Rectal smooth muscle tissue (tissue), 1 donor: ENCODE results near the gene ZNF699.
A peak's percentile ranks its signal among the peaks of the same experiment; 100 is the strongest.

ENCODE experiments used
- H3K27ac ChIP-seq: one replicate; pipeline ENCODE4 v1.7.0; 2013; ENCODE audit warnings: low read depth, low read length, inconsistent platforms
- H3K27me3 ChIP-seq: one replicate; pipeline ENCODE4 v1.7.0; 2013; ENCODE audit warnings: low read length; ENCODE audit not compliant: control insufficient read depth, insufficient read depth
- H3K36me3 ChIP-seq: one replicate; pipeline ENCODE4 v1.7.0; 2013; ENCODE audit warnings: low read length; ENCODE audit not compliant: control insufficient read depth, insufficient read depth
- H3K4me1 ChIP-seq: one replicate; pipeline ENCODE4 v1.7.0; 2013; ENCODE audit warnings: low read length; ENCODE audit not compliant: control insufficient read depth, insufficient read depth
- H3K4me3 ChIP-seq: one replicate; pipeline ENCODE4 v1.7.0; 2013; ENCODE audit warnings: low read length
- H3K9ac ChIP-seq: one replicate; pipeline ENCODE4 v1.7.0; 2013; ENCODE audit warnings: low read length

ZNF699 gene

DNA sequence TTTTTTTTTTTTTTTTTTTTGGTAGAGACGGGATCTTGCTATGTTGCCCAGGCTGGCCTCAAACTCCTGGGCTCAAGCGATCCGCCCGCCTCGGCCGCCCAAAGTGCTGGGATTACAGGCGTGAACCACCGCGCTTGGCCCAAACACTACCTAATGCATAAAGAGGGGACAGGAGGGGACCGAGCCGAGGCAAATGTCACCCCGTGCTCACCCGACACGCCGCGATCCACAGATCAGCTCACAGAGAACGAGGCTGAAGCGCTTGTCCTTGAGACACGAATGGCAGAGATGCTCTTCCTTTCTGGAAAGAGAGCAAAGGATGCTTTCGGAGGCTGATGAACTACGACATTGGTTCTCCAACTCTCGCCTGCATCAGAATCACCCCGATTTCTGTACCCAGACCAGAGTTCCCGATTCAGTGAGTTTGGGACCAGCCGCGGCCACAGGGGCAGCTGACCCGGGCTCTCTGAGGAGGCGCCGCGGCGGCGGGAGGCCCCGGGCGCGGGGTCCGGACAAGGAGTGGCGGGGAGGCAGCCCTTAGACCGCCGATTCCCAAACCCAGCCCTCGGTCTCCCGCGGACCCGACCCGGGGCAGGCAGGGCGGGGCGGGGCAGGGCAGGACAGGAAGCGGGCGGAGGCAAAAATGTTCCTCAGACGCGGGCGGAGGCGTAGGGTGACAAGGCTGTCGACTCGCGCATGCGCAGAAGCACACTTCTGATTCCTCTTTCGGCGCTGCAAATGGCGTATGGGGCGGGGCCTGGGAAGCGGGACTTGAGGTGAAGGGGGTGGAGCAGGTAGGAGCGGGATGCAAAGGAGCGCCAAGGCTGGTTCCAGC lies at the start of gene ZNF699:
Gene ZNF699, minus strand, starts transcription at position 700 of the 835 bp plus-strand sequence. CDS start 4,719 bp downstream, outside the sequence.
- H3K4me1 ChIP-seq: peaks cover 7% of the 10 kb centered on the region
- H3K36me3 ChIP-seq: peaks cover under 1% of the 10 kb centered on the region
- peak within 1 kb of the TSS; percentile 43 for H3K9ac ChIP-seq
- H3K4me3 ChIP-seq: peak within 1 kb of the TSS; percentile 79
- peak within 1 kb of the TSS; percentile 89 for H3K27ac ChIP-seq
- no peaks in the 10 kb centered on the region for H3K27me3 ChIP-seq

GRCh38 chr19:9354651-9355050 lies 45.0 kb upstream of the ZNF699 start:
- Histone ChIP-seq H3K36me3 (peaks cover 7% of the 10 kb centered on the region), H3K9ac (no peak overlapping the region), H3K27ac (no peak overlapping the region), H3K4me1 (no peaks in the 10 kb centered on the region), H3K27me3 (no peaks in the 10 kb centered on the region), H3K4me3 (peak overlapping the region; percentile 8)

- H3K27me3 ChIP-seq: no peaks in the 10 kb centered on the region
- H3K9ac ChIP-seq: no peak overlapping the region
- H3K4me1 ChIP-seq: no peaks in the 10 kb centered on the region
- H3K36me3 ChIP-seq: peaks cover 9% of the 10 kb centered on the region
- no peak overlapping the region for H3K4me3 ChIP-seq
- no peak overlapping the region for H3K27ac ChIP-seq
Measured at GRCh38 chr19:9353011-9353410, 43.4 kb upstream of the ZNF699 start.

GRCh38 chr19:9352505-9352904 lies 42.9 kb upstream of the ZNF699 start:
- H3K4me3 ChIP-seq: no peak overlapping the region
- H3K36me3 ChIP-seq: peaks cover 9% of the 10 kb centered on the region
- H3K27ac ChIP-seq: no peak overlapping the region
- H3K9ac ChIP-seq: no peak overlapping the region
- no peaks in the 10 kb centered on the region for H3K27me3 ChIP-seq
- no peaks in the 10 kb centered on the region for H3K4me1 ChIP-seq

DNA sequence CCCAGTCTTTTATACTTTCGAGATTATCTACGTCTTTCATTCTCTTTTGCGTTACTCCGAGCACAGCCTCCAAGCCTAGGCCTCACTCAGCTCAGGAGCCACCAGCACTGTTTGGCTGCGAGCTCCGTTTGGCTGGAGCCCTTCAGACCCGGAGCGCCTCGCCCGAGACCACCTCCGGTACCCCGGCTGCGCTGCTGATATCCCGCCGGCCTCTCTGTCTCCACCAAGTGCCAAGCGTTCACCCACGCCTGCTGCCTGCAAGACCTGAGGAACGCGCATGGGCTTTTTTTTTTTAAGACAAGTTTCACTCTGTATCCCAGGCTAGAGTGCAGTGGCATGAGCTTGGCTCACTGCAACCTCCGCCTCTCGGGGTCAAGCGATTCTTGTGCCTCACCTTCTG lies 39.0 kb upstream of the ZNF699 start:
- Histone ChIP-seq H3K4me1 (no peaks in the 10 kb centered on the region), H3K4me3 (no peak overlapping the region), H3K27ac (no peak overlapping the region), H3K9ac (no peak overlapping the region), H3K27me3 (no peaks in the 10 kb centered on the region), H3K36me3 (peaks cover 15% of the 10 kb centered on the region)

DNA sequence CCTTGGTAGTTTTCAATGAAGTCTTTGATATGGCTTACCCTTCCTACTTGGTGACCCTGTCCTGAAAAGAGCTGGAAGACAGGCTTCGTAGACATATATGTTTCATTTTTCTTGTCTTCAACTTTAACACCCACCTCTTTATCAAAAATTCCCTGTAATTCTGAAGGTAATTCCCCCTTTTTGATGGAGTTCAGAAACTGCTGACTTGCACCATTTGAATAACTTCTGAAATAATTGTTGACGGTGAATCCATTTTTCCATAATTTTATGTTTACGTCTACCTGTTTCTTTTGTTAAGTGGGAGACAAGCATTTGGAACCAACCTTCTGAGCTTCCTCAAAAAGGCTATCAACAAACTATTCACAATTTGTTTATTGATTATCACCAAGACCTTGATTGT lies 38.6 kb upstream of the ZNF699 start:
- Histone ChIP-seq H3K27me3 (no peaks in the 10 kb centered on the region), H3K4me1 (no peaks in the 10 kb centered on the region), H3K4me3 (no peak overlapping the region), H3K27ac (no peak overlapping the region), H3K36me3 (peaks cover 16% of the 10 kb centered on the region), H3K9ac (no peak overlapping the region)

- Histone ChIP-seq H3K27ac (no peak overlapping the region), H3K27me3 (no peaks in the 10 kb centered on the region), H3K9ac (no peak overlapping the region), H3K4me1 (no peaks in the 10 kb centered on the region), H3K4me3 (no peak overlapping the region), H3K36me3 (peaks cover 37% of the 10 kb centered on the region)
Measured at GRCh38 chr19:9345005-9345404, 35.4 kb upstream of the ZNF699 start.

DNA sequence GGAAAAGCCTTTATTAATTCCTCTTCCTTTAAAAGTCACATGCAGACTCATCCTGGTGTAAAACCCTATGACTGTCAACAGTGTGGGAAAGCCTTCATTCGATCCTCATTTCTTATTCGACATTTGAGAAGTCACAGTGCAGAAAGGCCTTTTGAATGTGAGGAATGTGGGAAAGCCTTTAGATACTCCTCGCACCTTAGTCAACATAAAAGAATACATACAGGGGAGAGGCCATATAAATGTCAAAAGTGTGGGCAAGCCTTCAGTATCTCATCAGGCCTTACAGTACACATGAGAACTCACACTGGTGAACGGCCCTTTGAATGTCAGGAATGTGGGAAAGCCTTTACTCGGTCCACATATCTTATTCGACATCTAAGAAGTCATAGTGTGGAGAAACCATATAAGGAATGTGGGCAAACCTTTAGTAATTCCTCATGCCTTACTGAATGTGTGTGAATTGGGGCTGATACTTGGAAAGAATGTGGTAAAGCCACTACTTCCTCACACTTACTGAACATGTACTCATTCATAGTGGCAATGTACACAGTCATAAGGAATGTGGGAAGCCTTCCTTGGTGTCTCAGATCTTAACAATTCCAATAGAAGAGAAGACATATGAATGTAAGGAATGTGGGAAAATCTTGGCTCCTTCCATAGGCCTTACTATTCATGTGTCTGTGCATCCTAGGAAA lies 33.1 kb upstream of the ZNF699 start:
- no peak overlapping the region for H3K27ac ChIP-seq
- no peaks in the 10 kb centered on the region for H3K27me3 ChIP-seq
- peak overlapping the region; percentile 16 for H3K4me3 ChIP-seq
- no peak overlapping the region for H3K9ac ChIP-seq
- H3K36me3 ChIP-seq: peaks cover 51% of the 10 kb centered on the region
- no peaks in the 10 kb centered on the region for H3K4me1 ChIP-seq

DNA sequence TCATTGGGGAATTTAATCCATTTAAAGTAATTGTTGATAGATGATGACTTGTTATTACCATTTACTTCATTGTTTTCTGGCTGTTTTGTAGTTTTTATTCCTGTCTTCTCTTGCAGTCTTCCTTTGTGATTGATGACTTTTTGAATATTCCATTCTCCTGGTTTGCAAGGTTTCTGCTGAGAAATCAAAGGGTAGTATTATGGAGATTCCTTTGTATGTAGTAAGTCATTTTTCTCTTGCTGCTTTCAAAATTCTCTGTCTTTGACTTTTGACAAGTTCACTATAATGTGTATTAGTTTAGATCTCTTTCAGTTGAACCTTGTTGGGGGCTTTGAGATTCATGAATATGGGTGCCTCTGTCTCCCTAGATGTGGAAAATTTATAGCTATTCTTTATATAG lies 20.4 kb upstream of the ZNF699 start:
- Histone ChIP-seq H3K27me3 (no peaks in the 10 kb centered on the region), H3K9ac (no peak overlapping the region), H3K4me1 (no peaks in the 10 kb centered on the region), H3K4me3 (no peak overlapping the region), H3K36me3 (peaks cover 6% of the 10 kb centered on the region), H3K27ac (no peak overlapping the region)

- Histone ChIP-seq H3K27ac (peak overlapping the region; percentile 84), H3K36me3 (no peaks in the 10 kb centered on the region), H3K9ac (peak overlapping the region; percentile 6), H3K4me3 (peak overlapping the region; percentile 62), H3K27me3 (no peaks in the 10 kb centered on the region), H3K4me1 (no peaks in the 10 kb centered on the region)
Measured at GRCh38 chr19:9324584-9324962, 14.9 kb upstream of the ZNF699 start.

GRCh38 chr19:9323919-9324583 lies 14.4 kb upstream of the ZNF699 start, which contains the start of gene ZNF559:
ZNF559 (plus strand) TSS chr19:9324179; CDS start chr19:9338550, 14,371 bp downstream.
- Histone ChIP-seq H3K9ac (peak within 1 kb of the TSS; percentile 21), H3K27me3 (no peaks in the 10 kb centered on the region), H3K27ac (peak within 1 kb of the TSS; percentile 84), H3K4me1 (no peaks in the 10 kb centered on the region), H3K36me3 (no peaks in the 10 kb centered on the region), H3K4me3 (peak within 1 kb of the TSS; percentile 62)

GRCh38 chr19:9323557-9323918 lies 13.9 kb upstream of the ZNF699 start:
- peak overlapping the region; percentile 21 for H3K9ac ChIP-seq
- H3K27me3 ChIP-seq: no peaks in the 10 kb centered on the region
- H3K4me3 ChIP-seq: peak overlapping the region; percentile 62
- H3K27ac ChIP-seq: peak overlapping the region; percentile 84
- no peaks in the 10 kb centered on the region for H3K36me3 ChIP-seq
- H3K4me1 ChIP-seq: no peaks in the 10 kb centered on the region
